ENCODE results near the gene ETHE1. TPM values are rescaled to one million over a fixed set of nuclear protein-coding genes. Genes with fewer than 3 reads are reported as not detected.

ETHE1 gene
- total and polyA plus RNA-seq, 2 of the 8 experiments (the other 6 are each of a cell fraction or from before 2014, with no cell fraction given) = 19.9 to 96.0 TPM

- H3K23me2 ChIP-seq (ENCODE audit: low read depth, low read length) = no peaks in the 10 kb centered on the region
- 90% methylated on average over 4 of the region's 4 CpGs; no CpG with 5 or more reads in 1 of the 2 experiments for WGBS, 2 experiments (ENCODE audit: extremely low coverage in 1 of 2, insufficient coverage in 1 of 2, insufficient read length in 1 of 2, insufficient replicate concordance in 2 of 2, low coverage in 1 of 2, low lambda C conversion rate in 2 of 2, missing lambda C conversion rate in 1 of 2)
- H2BK5ac ChIP-seq (ENCODE audit: low read depth, low read length) = no peak overlapping the region
- no peak overlapping the region for H3K27ac ChIP-seq (ENCODE audit: low read depth, low read length)
- H4K5ac ChIP-seq (ENCODE audit: insufficient read length, low read depth, low read length) = no peak overlapping the region
- H3K79me1 ChIP-seq (ENCODE audit: low read depth, low read length) = no peaks in the 10 kb centered on the region
- no peak overlapping the region for H2BK20ac ChIP-seq (ENCODE audit: low read length)
- H2BK120ac ChIP-seq (replicated peaks; ENCODE audit: low read depth, low read length) = no peak overlapping the region
- no peak overlapping the region for H4K8ac ChIP-seq (ENCODE audit: extremely low read depth, insufficient read depth, low read length)
- H4K20me1 ChIP-seq (replicated peaks in 1 of 2; ENCODE audit: control insufficient read depth in 1 of 2, insufficient read depth in 2 of 2, low read length in 2 of 2) = no peaks in the 10 kb centered on the region
- no peak overlapping the region for H2BK15ac ChIP-seq (ENCODE audit: low read length)
- H2AK5ac ChIP-seq (ENCODE audit: low read depth, low read length) = no peak overlapping the region
- no peak overlapping the region for H3K9ac ChIP-seq (replicated peaks in 1 of 4; ENCODE audit: extremely low read depth in 1 of 4, low read depth in 3 of 4, low read length in 3 of 4)
- no peak overlapping the region for H3K4ac ChIP-seq (replicated peaks; ENCODE audit: insufficient read length, low read depth, low read length)
- no peak for FAIRE-seq
- no peak overlapping the region for H3K4me2 ChIP-seq (ENCODE audit: insufficient read depth in 1 of 2, low read depth in 2 of 2, low read length in 2 of 2)
- no peaks in the 10 kb centered on the region for H3K79me2 ChIP-seq (ENCODE audit: control insufficient read depth in 1 of 2, insufficient read depth in 2 of 2, low read length in 2 of 2)
- H3K4me1 ChIP-seq (replicated peaks in 1 of 4; ENCODE audit: control insufficient read depth in 3 of 4, insufficient read depth in 4 of 4, low read length in 3 of 4) = no peaks in the 10 kb centered on the region
- no peak overlapping the region for H2AFZ ChIP-seq (ENCODE audit: low read length)
- H3K18ac ChIP-seq (ENCODE audit: extremely low read depth, low read length) = no peak overlapping the region
- no peak overlapping the region for H4K91ac ChIP-seq (replicated peaks; ENCODE audit: insufficient read length, low read length)
- DNase-seq (ENCODE audit: low read depth in 1 of 2, low spot score in 2 of 2) = no peak
- H3K23ac ChIP-seq (ENCODE audit: insufficient read length) = no peak overlapping the region
- H3K56ac ChIP-seq (replicated peaks; ENCODE audit: insufficient read length, low read depth, low read length) = no peak overlapping the region
- no peaks in the 10 kb centered on the region for H3K27me3 ChIP-seq (replicated peaks in 1 of 4; ENCODE audit: control insufficient read depth in 3 of 4, extremely low read depth in 1 of 4, insufficient read depth in 3 of 4, low read length in 3 of 4)
- TF ChIP-seq TAF7 (optimal IDR thresholded peaks at IDR 0.05; ENCODE audit: borderline replicate concordance, low read depth, low read length) (no peak), SIN3A (conservative IDR thresholded peaks at IDR 0.05 in 1 of 2, IDR thresholded peaks at IDR 0.05 in 1 of 2; ENCODE audit: low read depth in 1 of 2, low read length in 2 of 2) (no peak), CHD2 (IDR thresholded peaks at IDR 0.05; ENCODE audit: low read length) (no peak), TEAD4 (IDR thresholded peaks at IDR 0.05; ENCODE audit: low read depth, low read length) (no peak), RAD21 (IDR thresholded peaks at IDR 0.05 in 1 of 2, conservative IDR thresholded peaks at IDR 0.05 in 1 of 2; ENCODE audit: low read depth in 2 of 2, low read length in 2 of 2) (no peak)
- CTCF ChIA-PET (ENCODE audit: partially characterized antibody) = interaction anchor here (1.1 to 2.6 kb wide), 4 partner anchors 8 to 37 kb away, joined by 3 to 9 read pairs (median 4); no protein-coding TSS in a partner anchor
- POLR2A ChIA-PET (ENCODE audit: partially characterized antibody) = interaction anchor here (1.1 kb wide), 1 partner anchor 13 kb away, joined by 3 read pairs; no protein-coding TSS in a partner anchor
- H3K4me3 ChIP-seq (ENCODE audit: extremely low read depth in 1 of 4, insufficient read depth in 2 of 4, low read depth in 3 of 4, low read length in 4 of 4) = no peak overlapping the region
- no peak overlapping the region for H2BK12ac ChIP-seq (ENCODE audit: low read depth, low read length)
- no peaks in the 10 kb centered on the region for H3K9me3 ChIP-seq (ENCODE audit: insufficient read depth in 2 of 2, low read depth in 1 of 2, low read length in 1 of 2)
- no peak overlapping the region for H3K14ac ChIP-seq (ENCODE audit: insufficient read length)
- no peaks in the 10 kb centered on the region for H3K36me3 ChIP-seq (ENCODE audit: control insufficient read depth in 2 of 4, insufficient read depth in 4 of 4, low read length in 3 of 4)
Measured at GRCh38 chr19:43482193-43482592, 44.8 kb downstream of the ETHE1 start.

Measured in H1 (cell line).